ENCODE data around the gene RNF2. TPM values are rescaled to one million over a fixed set of nuclear protein-coding genes. Genes with fewer than 3 reads are reported as not detected.

Gene RNF2
- total and polyA plus RNA-seq, 2 experiments from 2014 or later, result 18.2 to 19.6 TPM

- peak overlapping the region; percentile 62; the same call in 1 of the 2 replicates for H3K27ac ChIP-seq
- H3K79me2 ChIP-seq (ENCODE audit: insufficient read depth), result no peaks in the 10 kb centered on the region
- no peak for DNase-seq
- H4K20me1 ChIP-seq (ENCODE audit: insufficient read depth), result no peaks in the 10 kb centered on the region
- H3K9me3 ChIP-seq (ENCODE audit: low read depth), result no peaks in the 10 kb centered on the region
- H3K4me2 ChIP-seq (ENCODE audit: unreplicated experiment), result no peak overlapping the region
- H2AFZ ChIP-seq, result no peak overlapping the region
- TF ChIP-seq EZH2 (IDR thresholded peaks at IDR 0.05; ENCODE audit: insufficient read depth, poor library complexity, severe bottlenecking) (no peak), EZH2phosphoT487 (IDR thresholded peaks at IDR 0.05; ENCODE audit: insufficient read depth, low read depth) (no peak)
- no peak overlapping the region for H3K9ac ChIP-seq
- H3K4me1 ChIP-seq (ENCODE audit: insufficient read depth), result peaks cover 15% of the 10 kb centered on the region
- no peaks in the 10 kb centered on the region for H3K36me3 ChIP-seq (ENCODE audit: low read depth)
- H3K27me3 ChIP-seq (replicated peaks; ENCODE audit: insufficient read depth), result no peaks in the 10 kb centered on the region
- H3K9me2 ChIP-seq (ENCODE audit: insufficient read depth), result no peaks in the 10 kb centered on the region
- H3K4me3 ChIP-seq, result no peak overlapping the region
- in situ Hi-C loops (cut with MboI), result no loop called here
- peaks cover 9% of the 10 kb centered on the region for H3F3A ChIP-seq (ENCODE audit: insufficient read depth)
- 53 to 61% methylated on average over 3 of the region's 3 CpGs for WGBS, 2 experiments (ENCODE audit: low coverage in 1 of 2, low lambda C conversion rate in 2 of 2, missing lambda C conversion rate in 2 of 2)
Measured at GRCh38 chr1:185017966-185018365, 27.4 kb upstream of the RNF2 start.

GRCh38 chr1:185027252-185027882, 18.0 kb upstream of the RNF2 start:
- 60 to 61% methylated on average over 4 of the region's 4 CpGs for WGBS, 2 experiments (ENCODE audit: low coverage in 1 of 2, low lambda C conversion rate in 2 of 2, missing lambda C conversion rate in 2 of 2)
- no peaks in the 10 kb centered on the region for H3K36me3 ChIP-seq (ENCODE audit: low read depth)

GRCh38 chr1:185033686-185034085, 11.7 kb upstream of the RNF2 start:
- no peak for TF ChIP-seq EZH2 (IDR thresholded peaks at IDR 0.05; ENCODE audit: insufficient read depth, poor library complexity, severe bottlenecking)
- H3K4me1 ChIP-seq (ENCODE audit: insufficient read depth), result no peaks in the 10 kb centered on the region
- H3K9me2 ChIP-seq (ENCODE audit: insufficient read depth), result no peaks in the 10 kb centered on the region
- H3K4me3 ChIP-seq, result no peak overlapping the region
- no peaks in the 10 kb centered on the region for H4K20me1 ChIP-seq (ENCODE audit: insufficient read depth)
- 58 to 60% methylated on average over 3 of the region's 3 CpGs for WGBS, 2 experiments (ENCODE audit: low coverage in 1 of 2, low lambda C conversion rate in 2 of 2, missing lambda C conversion rate in 2 of 2)
- DNase-seq, result no peak
- H3K9me3 ChIP-seq (ENCODE audit: low read depth), result no peaks in the 10 kb centered on the region
- H3K9ac ChIP-seq, result no peak overlapping the region
- no peaks in the 10 kb centered on the region; the same call in 1 of the 2 replicates for H3K27me3 ChIP-seq (replicated peaks; ENCODE audit: insufficient read depth)
- no peaks in the 10 kb centered on the region for H3F3A ChIP-seq (ENCODE audit: insufficient read depth)
- H3K4me2 ChIP-seq (ENCODE audit: unreplicated experiment), result no peak overlapping the region
- H2AFZ ChIP-seq, result no peak overlapping the region
- no peak overlapping the region for H3K27ac ChIP-seq
- H3K36me3 ChIP-seq (ENCODE audit: low read depth), result no peaks in the 10 kb centered on the region
- in situ Hi-C loops (cut with MboI), result no loop called here
- H3K79me2 ChIP-seq (ENCODE audit: insufficient read depth), result no peaks in the 10 kb centered on the region

More at GRCh38 chr1:185027252-185027882, 18.0 kb upstream of the RNF2 start:
- Histone ChIP-seq H4K20me1 (ENCODE audit: insufficient read depth) (no peaks in the 10 kb centered on the region), H3K4me1 (ENCODE audit: insufficient read depth) (no peaks in the 10 kb centered on the region), H3K27ac (no peak overlapping the region), H3F3A (ENCODE audit: insufficient read depth) (no peaks in the 10 kb centered on the region), H3K79me2 (ENCODE audit: insufficient read depth) (no peaks in the 10 kb centered on the region), H3K9ac (no peak overlapping the region), H3K4me3 (no peak overlapping the region), H2AFZ (no peak overlapping the region), H3K4me2 (ENCODE audit: unreplicated experiment) (no peak overlapping the region), H3K27me3 (replicated peaks; ENCODE audit: insufficient read depth) (no peaks in the 10 kb centered on the region), H3K9me2 (ENCODE audit: insufficient read depth) (no peaks in the 10 kb centered on the region), H3K9me3 (ENCODE audit: low read depth) (no peaks in the 10 kb centered on the region)
- no peak for TF ChIP-seq EZH2 (IDR thresholded peaks at IDR 0.05; ENCODE audit: insufficient read depth, poor library complexity, severe bottlenecking)
- no peak for TF ChIP-seq EZH2phosphoT487 (IDR thresholded peaks at IDR 0.05; ENCODE audit: insufficient read depth, low read depth)
- no peak for DNase-seq
- in situ Hi-C loops (cut with MboI), result no loop called here

- Histone ChIP-seq H2AFZ (no peak overlapping the region), H3K36me3 (ENCODE audit: low read depth) (no peaks in the 10 kb centered on the region), H3K4me1 (ENCODE audit: insufficient read depth) (no peaks in the 10 kb centered on the region), H3K79me2 (ENCODE audit: insufficient read depth) (no peaks in the 10 kb centered on the region), H3K4me2 (ENCODE audit: unreplicated experiment) (no peak overlapping the region), H3K4me3 (no peak overlapping the region), H3K9me2 (ENCODE audit: insufficient read depth) (no peaks in the 10 kb centered on the region), H3K9ac (no peak overlapping the region), H3K9me3 (ENCODE audit: low read depth) (no peaks in the 10 kb centered on the region), H4K20me1 (ENCODE audit: insufficient read depth) (no peaks in the 10 kb centered on the region), H3F3A (ENCODE audit: insufficient read depth) (no peaks in the 10 kb centered on the region), H3K27ac (no peak overlapping the region), H3K27me3 (replicated peaks; ENCODE audit: insufficient read depth) (no peaks in the 10 kb centered on the region; the same call in 1 of the 2 replicates)
- in situ Hi-C loops (cut with MboI), result no loop called here
- TF ChIP-seq EZH2 (IDR thresholded peaks at IDR 0.05; ENCODE audit: insufficient read depth, poor library complexity, severe bottlenecking) (no peak), EZH2phosphoT487 (IDR thresholded peaks at IDR 0.05; ENCODE audit: insufficient read depth, low read depth) (no peak)
- no peak for DNase-seq
- 81 to 85% methylated on average over 1 of the region's 1 CpG for WGBS, 2 experiments (ENCODE audit: low coverage in 1 of 2, low lambda C conversion rate in 2 of 2, missing lambda C conversion rate in 2 of 2)
Measured at GRCh38 chr1:185035258-185035657, 10.1 kb upstream of the RNF2 start.
